GM12878 (cell line): ENCODE results near the gene TIGAR. TPM values are rescaled to one million over a fixed set of nuclear protein-coding genes. Genes with fewer than 3 reads are reported as not detected.

Experiments used
- CBFB ChIP-seq: IDR thresholded peaks from 2 replicates; pipeline ENCODE4 v1.6.1; 2016; ENCODE audit warnings: antibody characterized with exemption, low read depth
- polyA plus RNA-seq, 11 experiments: library from polyadenylated mRNA; depleted of rRNA in 4 of 11; unstranded in 6 of 11; stranded (reverse) in 5 of 11; fragments of >200 nt; fragmentation: Nextera tagmentation in 4 of 11; fragmentation: Illumina TruSeq in 1 of 11; extraction: Ambion mirVana in 4 of 11; extraction: Trizol in 1 of 11; gene quantifications; 1 replicate in 1 of 11; 2 replicates in 10 of 11; pipeline versions ENCODE4 v1.2.1 to v1.2.3, GENCODE V29; 2011 to 2016; ENCODE audit warnings: inconsistent platforms in 2 of 11, missing spikeins in 2 of 11, low read depth in 1 of 11
- total RNA-seq, 4 experiments: library from RNA; depleted of rRNA in 3 of 4; stranded (reverse); fragments of >200 nt in 3 of 4; fragmentation: Illumina TruSeq in 1 of 4; extraction: Trizol in 1 of 4; gene quantifications; 2 replicates each; pipeline versions ENCODE4 v1.2.1 to v1.2.3, GENCODE V29; 2013 to 2021
- TF ChIP-seq, protein P1 (sequence below): fragments of 450-650 bp; IDR thresholded peaks from 2 replicates; pipeline ENCODE4 v1.6.1; 2017; ENCODE audit warnings: mild to moderate bottlenecking, moderate library complexity
- TF ChIP-seq, protein P2 (sequence below), 3 experiments: IDR thresholded peaks in 2 of 3; conservative IDR thresholded peaks in 1 of 3; 2 replicates each; pipeline ENCODE4 v1.5.1; 2011; ENCODE audit warnings: low read depth in 3 of 3, low read length in 3 of 3, mild to moderate bottlenecking in 3 of 3, control low read depth in 2 of 3, moderate library complexity in 2 of 3, inconsistent platforms in 1 of 3, mixed read lengths in 1 of 3; ENCODE audit not compliant: control insufficient read depth in 2 of 3, insufficient read depth in 1 of 3; ENCODE audit errors: extremely low read depth in 1 of 3

The TIGAR gene
- total and polyA plus RNA-seq, 10 of the 15 experiments (the other 5 are each of a cell fraction or from before 2014, with no cell fraction given), result 7.6 to 45.7 (median 16.5) TPM

DNA sequence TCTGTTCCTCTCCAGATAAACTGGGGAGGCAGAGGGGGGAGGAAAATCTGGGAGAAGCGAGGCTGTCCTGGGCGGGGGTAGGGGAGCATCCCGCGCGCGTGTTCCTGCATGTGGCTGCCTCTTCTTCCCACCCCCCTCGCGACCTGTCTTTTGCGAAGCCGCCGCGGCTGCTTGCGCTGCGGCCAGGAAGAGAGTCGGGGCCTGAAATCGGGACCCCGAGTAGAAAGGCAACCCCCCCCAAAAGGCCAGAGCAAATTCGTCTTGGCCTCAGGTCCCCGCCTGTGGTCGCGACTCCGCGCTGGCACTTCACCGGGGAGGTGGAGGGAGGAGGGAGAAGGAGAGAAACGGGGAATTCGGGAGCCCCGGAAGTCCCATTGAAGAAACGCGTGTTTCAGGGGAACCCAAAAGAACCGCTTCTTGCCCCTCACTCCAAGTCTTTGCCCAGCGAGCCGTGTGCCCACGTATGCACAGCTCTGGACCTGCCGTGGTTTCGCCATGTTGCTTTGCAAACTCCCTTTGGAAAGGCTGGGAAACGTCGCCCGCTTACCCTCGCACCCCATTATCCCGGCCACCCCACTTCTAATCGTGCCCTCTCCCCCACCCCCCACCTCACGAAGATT is 46.5 kb upstream of the TIGAR start (continued):
- TF ChIP-seq, protein P1, sequence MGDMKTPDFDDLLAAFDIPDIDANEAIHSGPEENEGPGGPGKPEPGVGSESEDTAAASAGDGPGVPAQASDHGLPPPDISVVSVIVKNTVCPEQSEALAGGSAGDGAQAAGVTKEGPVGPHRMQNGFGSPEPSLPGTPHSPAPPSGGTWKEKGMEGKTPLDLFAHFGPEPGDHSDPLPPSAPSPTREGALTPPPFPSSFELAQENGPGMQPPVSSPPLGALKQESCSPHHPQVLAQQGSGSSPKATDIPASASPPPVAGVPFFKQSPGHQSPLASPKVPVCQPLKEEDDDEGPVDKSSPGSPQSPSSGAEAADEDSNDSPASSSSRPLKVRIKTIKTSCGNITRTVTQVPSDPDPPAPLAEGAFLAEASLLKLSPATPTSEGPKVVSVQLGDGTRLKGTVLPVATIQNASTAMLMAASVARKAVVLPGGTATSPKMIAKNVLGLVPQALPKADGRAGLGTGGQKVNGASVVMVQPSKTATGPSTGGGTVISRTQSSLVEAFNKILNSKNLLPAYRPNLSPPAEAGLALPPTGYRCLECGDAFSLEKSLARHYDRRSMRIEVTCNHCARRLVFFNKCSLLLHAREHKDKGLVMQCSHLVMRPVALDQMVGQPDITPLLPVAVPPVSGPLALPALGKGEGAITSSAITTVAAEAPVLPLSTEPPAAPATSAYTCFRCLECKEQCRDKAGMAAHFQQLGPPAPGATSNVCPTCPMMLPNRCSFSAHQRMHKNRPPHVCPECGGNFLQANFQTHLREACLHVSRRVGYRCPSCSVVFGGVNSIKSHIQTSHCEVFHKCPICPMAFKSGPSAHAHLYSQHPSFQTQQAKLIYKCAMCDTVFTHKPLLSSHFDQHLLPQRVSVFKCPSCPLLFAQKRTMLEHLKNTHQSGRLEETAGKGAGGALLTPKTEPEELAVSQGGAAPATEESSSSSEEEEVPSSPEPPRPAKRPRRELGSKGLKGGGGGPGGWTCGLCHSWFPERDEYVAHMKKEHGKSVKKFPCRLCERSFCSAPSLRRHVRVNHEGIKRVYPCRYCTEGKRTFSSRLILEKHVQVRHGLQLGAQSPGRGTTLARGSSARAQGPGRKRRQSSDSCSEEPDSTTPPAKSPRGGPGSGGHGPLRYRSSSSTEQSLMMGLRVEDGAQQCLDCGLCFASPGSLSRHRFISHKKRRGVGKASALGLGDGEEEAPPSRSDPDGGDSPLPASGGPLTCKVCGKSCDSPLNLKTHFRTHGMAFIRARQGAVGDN, result no peak
- no peak for TF ChIP-seq CBFB
- TF ChIP-seq, protein P2, sequence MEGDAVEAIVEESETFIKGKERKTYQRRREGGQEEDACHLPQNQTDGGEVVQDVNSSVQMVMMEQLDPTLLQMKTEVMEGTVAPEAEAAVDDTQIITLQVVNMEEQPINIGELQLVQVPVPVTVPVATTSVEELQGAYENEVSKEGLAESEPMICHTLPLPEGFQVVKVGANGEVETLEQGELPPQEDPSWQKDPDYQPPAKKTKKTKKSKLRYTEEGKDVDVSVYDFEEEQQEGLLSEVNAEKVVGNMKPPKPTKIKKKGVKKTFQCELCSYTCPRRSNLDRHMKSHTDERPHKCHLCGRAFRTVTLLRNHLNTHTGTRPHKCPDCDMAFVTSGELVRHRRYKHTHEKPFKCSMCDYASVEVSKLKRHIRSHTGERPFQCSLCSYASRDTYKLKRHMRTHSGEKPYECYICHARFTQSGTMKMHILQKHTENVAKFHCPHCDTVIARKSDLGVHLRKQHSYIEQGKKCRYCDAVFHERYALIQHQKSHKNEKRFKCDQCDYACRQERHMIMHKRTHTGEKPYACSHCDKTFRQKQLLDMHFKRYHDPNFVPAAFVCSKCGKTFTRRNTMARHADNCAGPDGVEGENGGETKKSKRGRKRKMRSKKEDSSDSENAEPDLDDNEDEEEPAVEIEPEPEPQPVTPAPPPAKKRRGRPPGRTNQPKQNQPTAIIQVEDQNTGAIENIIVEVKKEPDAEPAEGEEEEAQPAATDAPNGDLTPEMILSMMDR (IDR thresholded peaks at IDR 0.05 in 2 of 3, conservative IDR thresholded peaks at IDR 0.05 in 1 of 3; ENCODE audit: control insufficient read depth in 2 of 3, extremely low read depth in 1 of 3, insufficient read depth in 1 of 3, low read depth in 3 of 3, low read length in 3 of 3), result no peak
